Measurements from ENCODE around the gene MAGI2.

DNA sequence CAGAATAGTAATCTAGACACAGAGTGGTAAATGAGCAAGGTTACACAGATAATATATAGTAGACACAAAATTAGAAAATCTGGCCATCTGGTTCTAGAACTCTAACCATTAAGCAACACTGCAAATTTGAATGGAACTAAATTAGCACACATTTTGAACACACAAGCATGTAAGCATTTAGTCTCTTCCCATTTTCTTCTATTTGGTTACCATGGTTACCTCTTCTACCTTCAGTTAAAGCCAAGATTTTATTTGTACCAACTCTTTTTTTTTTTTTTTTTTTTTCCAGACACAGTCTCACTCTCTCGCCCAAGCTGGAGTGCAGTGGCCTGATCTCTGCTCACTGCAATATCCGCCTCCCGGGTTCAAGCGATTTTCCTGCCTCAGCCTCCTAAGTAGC, 790.5 kb downstream of the MAGI2 start:
- TF ChIP-seq CTCF (IDR thresholded peaks at IDR 0.05; ENCODE audit: borderline replicate concordance, extremely low read depth, low read length, poor library complexity, severe bottlenecking) (no peak), EZH2 (IDR thresholded peaks at IDR 0.05; ENCODE audit: borderline replicate concordance, low read depth, low read length, severe bottlenecking) (no peak)

Data from DND-41 (cell line).